ENCODE measurements around the gene DHRS12. TPM values are rescaled to one million over a fixed set of nuclear protein-coding genes. Genes with fewer than 3 reads are reported as not detected.

DHRS12 gene
- total RNA-seq, 1 donor from 2014 or later, result 11.3 TPM

- H3K9me3 Mint-ChIP-seq, result no peaks in the 10 kb centered on the region
- no peak overlapping the region for H3K4me3 Mint-ChIP-seq
- no peak for TF ChIP-seq CTCF (conservative IDR thresholded peaks at IDR 0.05)
These were observed 27.8 kb downstream of the DHRS12 start for GRCh38 chr13:51776179-51776578.

DNA sequence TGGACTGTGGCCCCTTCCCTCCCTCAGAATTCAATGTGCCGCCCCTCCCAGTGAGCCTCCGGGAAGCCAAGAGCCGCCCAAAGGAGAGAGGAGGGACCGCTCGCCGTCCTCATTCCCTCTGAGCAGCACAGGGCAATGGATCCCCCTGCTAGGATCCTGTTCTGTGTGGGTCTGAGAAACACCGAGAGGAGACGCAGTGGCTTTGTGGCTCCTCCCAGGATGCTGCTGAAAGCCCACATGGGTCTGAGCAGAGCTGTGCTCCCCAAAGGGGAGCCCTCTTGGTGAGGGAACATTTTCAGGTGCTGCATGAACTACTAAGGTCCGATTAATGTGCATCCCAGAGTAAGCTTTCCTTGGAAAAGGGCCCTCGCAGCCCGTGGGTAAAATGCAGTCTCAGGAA, 30.4 kb downstream of the DHRS12 start:
- H3K36me3 Mint-ChIP-seq, result no peaks in the 10 kb centered on the region

More at GRCh38 chr13:51776179-51776578, 27.8 kb downstream of the DHRS12 start:
- H3K27me3 Mint-ChIP-seq, result no peaks in the 10 kb centered on the region
- peaks cover 4% of the 10 kb centered on the region for H3K4me1 Mint-ChIP-seq (ENCODE audit: unreplicated experiment)
- DNase-seq (ENCODE audit: extremely low spot score, unreplicated experiment), result no peak
- H3K27ac Mint-ChIP-seq, result no peak overlapping the region
- H3K36me3 Mint-ChIP-seq, result peaks cover 3% of the 10 kb centered on the region

DNA sequence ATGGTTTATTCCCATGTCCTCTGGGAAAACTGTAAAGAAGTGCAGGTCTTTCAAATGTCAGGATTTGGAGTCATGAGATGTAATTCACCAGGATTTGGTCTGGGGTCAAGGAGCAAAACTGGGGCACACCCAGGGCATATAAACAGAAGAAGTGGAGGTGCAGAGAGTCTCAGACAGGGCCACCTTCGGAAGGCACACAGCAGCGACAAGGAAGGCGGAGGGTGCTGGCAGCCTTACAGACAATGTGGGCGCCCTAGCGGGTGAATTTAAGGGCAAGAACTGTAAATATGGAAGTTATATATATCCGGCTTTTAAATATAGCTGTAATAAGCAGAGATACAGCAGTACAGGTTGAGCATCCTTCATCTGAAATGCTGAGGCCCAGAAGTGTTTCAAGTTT, 31.2 kb downstream of the DHRS12 start:
- Mint-ChIP-seq H3K36me3 (no peaks in the 10 kb centered on the region), H3K9me3 (no peaks in the 10 kb centered on the region), H3K4me1 (ENCODE audit: unreplicated experiment) (peaks cover 4% of the 10 kb centered on the region), H3K27me3 (no peaks in the 10 kb centered on the region), H3K4me3 (no peak overlapping the region), H3K27ac (no peak overlapping the region)
- no peak for DNase-seq (ENCODE audit: extremely low spot score, unreplicated experiment)
- TF ChIP-seq CTCF (conservative IDR thresholded peaks at IDR 0.05), result no peak

More for the DNA sequence above, 30.4 kb downstream of the DHRS12 start:
- no peak for TF ChIP-seq CTCF (conservative IDR thresholded peaks at IDR 0.05)
- H3K9me3 Mint-ChIP-seq, result no peaks in the 10 kb centered on the region
- no peaks in the 10 kb centered on the region for H3K27me3 Mint-ChIP-seq
- no peak for DNase-seq (ENCODE audit: extremely low spot score, unreplicated experiment)
- no peak overlapping the region for H3K27ac Mint-ChIP-seq
- peaks cover 4% of the 10 kb centered on the region for H3K4me1 Mint-ChIP-seq (ENCODE audit: unreplicated experiment)
- H3K4me3 Mint-ChIP-seq, result no peak overlapping the region

- no peak for TF ChIP-seq CTCF (conservative IDR thresholded peaks at IDR 0.05)
- Mint-ChIP-seq H3K27me3 (no peaks in the 10 kb centered on the region), H3K36me3 (no peaks in the 10 kb centered on the region), H3K4me3 (no peak overlapping the region), H3K4me1 (ENCODE audit: unreplicated experiment) (peaks cover 4% of the 10 kb centered on the region), H3K9me3 (no peaks in the 10 kb centered on the region), H3K27ac (no peak overlapping the region)
- DNase-seq (ENCODE audit: extremely low spot score, unreplicated experiment), result no peak
These were observed 31.9 kb downstream of the DHRS12 start for GRCh38 chr13:51772105-51772455.

DNA sequence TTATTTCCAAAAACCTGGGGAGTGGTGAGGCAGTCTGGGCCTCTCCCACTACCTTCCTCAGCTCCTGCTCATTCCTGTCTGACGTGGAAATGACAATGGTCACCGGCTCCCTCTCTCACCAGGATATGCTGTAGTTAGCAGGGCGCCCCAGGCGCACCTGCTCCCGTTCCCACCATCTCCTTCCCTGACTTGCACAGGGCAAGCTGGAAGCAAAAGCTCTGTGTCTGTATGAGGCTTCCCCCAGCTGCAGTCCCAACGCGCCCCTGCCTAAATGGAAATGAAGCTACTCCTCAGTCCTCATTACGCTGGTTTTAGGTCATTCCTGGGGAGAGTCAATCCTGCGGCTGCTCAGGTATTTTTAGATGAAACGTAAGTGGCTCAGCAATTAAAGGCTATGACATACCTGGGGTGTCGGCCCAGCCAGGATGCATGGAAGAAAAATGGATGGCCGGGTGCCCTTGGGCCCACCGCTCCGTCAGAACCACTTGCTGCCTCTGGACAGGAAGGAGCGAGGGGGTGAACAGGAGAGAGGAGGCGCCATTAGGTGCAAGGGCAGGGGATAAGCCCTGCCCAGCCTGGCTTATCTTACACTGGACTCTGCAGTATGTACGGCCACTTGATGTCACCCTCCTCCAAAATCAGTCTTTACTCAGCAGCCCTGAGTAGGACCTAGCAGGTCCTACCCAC, 32.4 kb downstream of the DHRS12 start:
- DNase-seq (ENCODE audit: extremely low spot score, unreplicated experiment), result no peak
- no peaks in the 10 kb centered on the region for H3K9me3 Mint-ChIP-seq
- no peak overlapping the region for H3K27ac Mint-ChIP-seq
- H3K27me3 Mint-ChIP-seq, result no peaks in the 10 kb centered on the region
- no peak overlapping the region for H3K4me3 Mint-ChIP-seq
- peaks cover 2% of the 10 kb centered on the region for H3K36me3 Mint-ChIP-seq
- no peak for TF ChIP-seq CTCF (conservative IDR thresholded peaks at IDR 0.05)
- peaks cover 4% of the 10 kb centered on the region for H3K4me1 Mint-ChIP-seq (ENCODE audit: unreplicated experiment)
